IMR-90 (cell line): ENCODE data around the gene DHRSX. TPM values are rescaled to one million over a fixed set of nuclear protein-coding genes. Genes with fewer than 3 reads are reported as not detected.

Source experiments
- ATAC-seq: fragments of 200-7000 bp; cut with Tn5 transposase; 2 replicates; pipeline ENCODE4 v1.9.1; 2020; ENCODE audit warnings: low read depth, mild to moderate bottlenecking, moderate library complexity
- BruUV-seq: library from RNA; stranded (reverse); fragments of 400-500 nt; replicated peaks from 2 replicates; lab custom pipeline; 2021; lab: Mats Ljungman, UMichigan
- CTCF ChIA-PET: fragments of 300-600 bp; formaldehyde crosslinking; extraction: SDS; loops from one replicate; lab custom pipeline; 2021; ENCODE audit warnings: antibody characterized with exemption; lab: Yijun Ruan, JAX
- POLR2A ChIA-PET: fragments of 300-600 bp; sonication (Branson Sonifier 250); formaldehyde crosslinking; loops from one replicate; lab custom pipeline; 2022; ENCODE audit warnings: antibody characterized with exemption; ENCODE audit not compliant: unreplicated experiment; lab: Charles Lee
- DNase-seq: peaks from one replicate; pipeline ENCODE4 v3.0.0; 2013
- H2AFZ ChIP-seq: replicated peaks from 2 replicates; pipeline ENCODE3; 2013; ENCODE audit warnings: low read length, mild to moderate bottlenecking; ENCODE audit not compliant: poor library complexity
- H2AK5ac ChIP-seq: 2 replicates; pipeline ENCODE4 v1.6.1; 2013; ENCODE audit warnings: low read depth, low read length, inconsistent platforms
- H2AK9ac ChIP-seq: replicated peaks from 2 replicates; pipeline ENCODE3; 2013; ENCODE audit warnings: mild to moderate bottlenecking, low read depth, low read length, moderate library complexity; ENCODE audit not compliant: poor library complexity
- H2BK120ac ChIP-seq: 2 replicates; pipeline ENCODE4 v1.6.1; 2013; ENCODE audit warnings: low read depth, low read length, inconsistent platforms
- H2BK15ac ChIP-seq: 3 replicates; pipeline ENCODE4 v1.6.1; 2013; ENCODE audit warnings: low read depth, low read length, inconsistent platforms
- H2BK20ac ChIP-seq: 2 replicates; pipeline ENCODE4 v1.6.1; 2013; ENCODE audit warnings: low read depth, mild to moderate bottlenecking, inconsistent platforms, low read length, moderate library complexity
- H2BK5ac ChIP-seq: 2 replicates; pipeline ENCODE4 v1.6.1; 2013; ENCODE audit warnings: mild to moderate bottlenecking, low read depth, low read length, inconsistent platforms; ENCODE audit not compliant: poor library complexity, severe bottlenecking
- H3K14ac ChIP-seq: replicated peaks from 2 replicates; pipeline ENCODE4 v1.6.1; 2013; ENCODE audit warnings: low read depth, low read length, inconsistent platforms
- H3K18ac ChIP-seq: 2 replicates; pipeline ENCODE4 v1.6.1; 2013; ENCODE audit warnings: low read depth, low read length, control low read depth
- H3K23ac ChIP-seq: 2 replicates; pipeline ENCODE4 v1.6.1; 2013; ENCODE audit warnings: low read depth, low read length, inconsistent platforms
- H3K27ac ChIP-seq: 2 replicates; pipeline ENCODE4 v1.5.1; 2013; ENCODE audit warnings: mild to moderate bottlenecking, control low read depth, low read length; ENCODE audit not compliant: insufficient read depth
- H3K27me3 ChIP-seq: 2 replicates; pipeline ENCODE4 v1.6.1; 2013; ENCODE audit warnings: low read length; ENCODE audit not compliant: control insufficient read depth, insufficient read depth
- H3K36me3 ChIP-seq: 2 replicates; pipeline ENCODE4 v1.6.1; 2013; ENCODE audit warnings: low read length, mixed read lengths; ENCODE audit not compliant: control insufficient read depth, insufficient read depth
- H3K4ac ChIP-seq: 2 replicates; pipeline ENCODE4 v1.6.1; 2013; ENCODE audit warnings: low read depth, low read length, inconsistent platforms
- H3K4me1 ChIP-seq: 2 replicates; pipeline ENCODE4 v1.6.1; 2013; ENCODE audit warnings: low read length, mixed read lengths; ENCODE audit not compliant: control insufficient read depth, insufficient read depth
- H3K4me2 ChIP-seq: 2 replicates; pipeline ENCODE4 v1.6.1; 2013; ENCODE audit warnings: low read depth, mild to moderate bottlenecking, control low read depth, low read length, moderate library complexity
- H3K4me3 ChIP-seq: 2 replicates; pipeline ENCODE4 v1.5.1; 2013; ENCODE audit warnings: low read depth, mild to moderate bottlenecking, control low read depth, low read length, moderate library complexity; ENCODE audit not compliant: insufficient read depth
- H3K56ac ChIP-seq: 2 replicates; pipeline ENCODE4 v1.6.1; 2013; ENCODE audit warnings: low read length, inconsistent platforms; ENCODE audit not compliant: insufficient read depth; ENCODE audit errors: extremely low read depth
- H3K79me1 ChIP-seq, 2 experiments: 2 replicates each; pipeline ENCODE4 v1.6.1; 2013; ENCODE audit warnings: low read length in 2 of 2, inconsistent platforms in 1 of 2, low read depth in 1 of 2
- H3K9ac ChIP-seq: 2 replicates; pipeline ENCODE4 v1.6.1; 2013; ENCODE audit warnings: low read depth, low read length, control low read depth
- H3K9me1 ChIP-seq: 2 replicates; pipeline ENCODE4 v1.6.1; 2013; ENCODE audit warnings: low read length, inconsistent platforms; ENCODE audit not compliant: insufficient read depth
- H3K9me3 ChIP-seq: 2 replicates; pipeline ENCODE4 v1.6.1; 2013; ENCODE audit warnings: low read length; ENCODE audit not compliant: control insufficient read depth, insufficient read depth
- H4K20me1 ChIP-seq: 2 replicates; pipeline ENCODE4 v1.6.1; 2013; ENCODE audit warnings: low read length, inconsistent platforms; ENCODE audit not compliant: insufficient read depth
- H4K5ac ChIP-seq: 2 replicates; pipeline ENCODE4 v1.6.1; 2013; ENCODE audit warnings: mild to moderate bottlenecking, low read depth, low read length, control low read depth
- H4K8ac ChIP-seq, 2 experiments: 2 replicates each; pipeline ENCODE4 v1.6.1; 2013; ENCODE audit warnings: low read depth in 2 of 2, low read length in 2 of 2, control low read depth in 1 of 2, inconsistent platforms in 1 of 2
- H4K91ac ChIP-seq: 2 replicates; pipeline ENCODE4 v1.6.1; 2013; ENCODE audit warnings: low read depth, low read length, inconsistent platforms; ENCODE audit not compliant: insufficient read depth
- BHLHE40 ChIP-seq: fragments of 150-350 bp; IDR thresholded peaks from 2 replicates; pipeline ENCODE4 v1.6.1; 2016; ENCODE audit warnings: mild to moderate bottlenecking, low read depth, low read length
- CEBPB ChIP-seq: IDR thresholded peaks from 2 replicates; pipeline ENCODE4 v1.6.1; 2012; ENCODE audit warnings: low read depth, low read length, improper control_type of control experiment
- CHD1 ChIP-seq: IDR thresholded peaks from 2 replicates; pipeline ENCODE4 v1.6.1; 2012; ENCODE audit warnings: low read depth, low read length, improper control_type of control experiment
- FOS ChIP-seq: fragments of 150-350 bp; IDR thresholded peaks from 2 replicates; pipeline ENCODE4 v1.6.1; 2016; ENCODE audit warnings: low read depth, low read length
- MAFK ChIP-seq: IDR thresholded peaks from 2 replicates; pipeline ENCODE4 v1.6.1; 2012; ENCODE audit warnings: low read depth, low read length, improper control_type of control experiment
- MAZ ChIP-seq: IDR thresholded peaks from 2 replicates; pipeline ENCODE4 v1.6.1; 2012; ENCODE audit warnings: low read depth, mild to moderate bottlenecking, low read length, improper control_type of control experiment, moderate library complexity, borderline replicate concordance
- MXI1 ChIP-seq: IDR thresholded peaks from 2 replicates; pipeline ENCODE4 v1.6.1; 2012; ENCODE audit warnings: low read depth, mild to moderate bottlenecking, low read length, moderate library complexity, borderline replicate concordance
- NFE2L2 ChIP-seq: fragments of 150-350 bp; IDR thresholded peaks from 2 replicates; pipeline ENCODE4 v1.6.1; 2016; ENCODE audit warnings: low read depth, mild to moderate bottlenecking, low read length
- POLR2A ChIP-seq: IDR thresholded peaks from 2 replicates; pipeline ENCODE4 v1.6.1; 2012; ENCODE audit warnings: mild to moderate bottlenecking, low read depth, low read length
- RAD21 ChIP-seq: IDR thresholded peaks from 2 replicates; pipeline ENCODE4 v1.6.1; 2012; ENCODE audit warnings: low read length, improper control_type of control experiment
- RCOR1 ChIP-seq: IDR thresholded peaks from 2 replicates; pipeline ENCODE4 v1.6.1; 2012; ENCODE audit warnings: mild to moderate bottlenecking, low read length, improper control_type of control experiment; ENCODE audit not compliant: insufficient replicate concordance
- RFX5 ChIP-seq: IDR thresholded peaks from 2 replicates; pipeline ENCODE4 v1.8.0; 2012; ENCODE audit warnings: low read depth, mild to moderate bottlenecking, low read length, moderate library complexity
- SMC3 ChIP-seq: fragments of 150-350 bp; IDR thresholded peaks from 2 replicates; pipeline ENCODE4 v1.6.1; 2016; ENCODE audit warnings: low read depth, mild to moderate bottlenecking, antibody characterized with exemption, low read length, moderate library complexity
- WGBS, 2 experiments: methylation state at CpG; one replicate each; pipeline versions ENCODE4 v1.1.5 to v1.1.7; 2013; ENCODE audit warnings: missing lambda C conversion rate in 2 of 2; ENCODE audit not compliant: insufficient read length in 1 of 2; ENCODE audit errors: extremely low coverage in 2 of 2; 5-methylcytosine and 5-hydroxymethylcytosine counted together
- dilution Hi-C: fragments of 300-500 bp; cut with HindIII; formaldehyde crosslinking; loops from one replicate; pipeline ENCODE4 v1.14.3; 2018; ENCODE audit warnings: low sequenced_read_pairs; ENCODE audit not compliant: unreplicated experiment
- in situ Hi-C: fragments of 300-500 bp; cut with MboI; formaldehyde crosslinking; loops from 3 replicates; pipeline ENCODE4 v1.14.3; 2019; ENCODE audit warnings: low sequenced_read_pairs, inconsistent platforms, mixed read lengths
- intact Hi-C: fragments of 100-400 bp; cut with micrococcal nuclease; formaldehyde crosslinking; loops from 2 replicates; pipeline ENCODE4 v1.10.0; 2022
- polyA plus RNA-seq, 3 experiments: library from polyadenylated mRNA; depleted of rRNA; stranded (reverse); fragments of >200 nt; gene quantifications; 2 replicates each; pipeline ENCODE4 v1.2.3, GENCODE V29; 2012; ENCODE audit warnings: low replicate concordance in 1 of 3
- total RNA-seq: library from RNA; depleted of rRNA; stranded (reverse); fragments of >200 nt; gene quantifications from 2 replicates; pipeline ENCODE4 v1.2.3, GENCODE V29; 2012
- TF ChIP-seq, protein P1 (sequence below): conservative IDR thresholded peaks from 2 replicates; pipeline ENCODE4 v1.5.1; 2012; ENCODE audit warnings: mild to moderate bottlenecking, low read depth, low read length, improper control_type of control experiment
- TF ChIP-seq, protein P2 (sequence below): fragments of 150-350 bp; IDR thresholded peaks from 2 replicates; pipeline ENCODE4 v1.6.1; 2016; ENCODE audit warnings: low read depth, mild to moderate bottlenecking, low read length, moderate library complexity, borderline replicate concordance
- TF ChIP-seq, protein P3 (sequence below): fragments of 150-350 bp; IDR thresholded peaks from 2 replicates; pipeline ENCODE4 v1.6.1; 2017; ENCODE audit warnings: mild to moderate bottlenecking, antibody characterized with exemption, low read length, low read depth

Gene DHRSX
- total and polyA plus RNA-seq, 2 of the 4 experiments (the other 2 are of a cell fraction) = 26.2 to 38.0 TPM

DNA sequence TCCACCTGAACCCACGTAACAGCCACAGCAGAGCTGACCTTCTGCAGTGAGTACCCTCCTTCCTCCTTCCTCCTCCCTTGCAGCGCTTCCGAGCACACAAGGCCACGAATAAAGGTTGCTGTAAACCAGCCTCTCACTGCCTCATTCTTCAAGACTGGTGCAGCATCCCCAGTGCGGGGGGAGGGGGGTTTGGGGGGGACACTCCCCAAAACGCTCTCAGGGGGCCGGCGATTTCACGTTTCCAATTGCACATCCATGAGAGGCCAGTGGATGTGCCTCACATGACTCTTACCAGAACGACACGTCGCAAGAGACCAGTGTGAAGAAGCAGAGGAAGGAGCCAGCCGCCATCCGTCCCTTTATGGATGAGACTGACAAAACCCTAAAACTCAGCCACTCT, 5.2 kb downstream of the DHRSX start:
- no peak overlapping the region for H2AK5ac ChIP-seq
- intact Hi-C loops = loop anchor here (5.0 to 10.0 kb wide), 2 partner anchors 143 to 841 kb away; no protein-coding TSS in a partner anchor
- peaks cover 5 to 47% of the 10 kb centered on the region in 2 experiments; a peak in 3 of 4 replicates for H3K79me1 ChIP-seq
- H3K9me1 ChIP-seq = peaks cover 3% of the 10 kb centered on the region; the same call in 1 of the 2 replicates
- ChIA-PET POLR2A (no interaction called here), CTCF (no interaction called here)
- no peak overlapping the region for H3K56ac ChIP-seq
- ATAC-seq = no peak
- no peak overlapping the region for H3K9ac ChIP-seq
- no peak overlapping the region for H3K4ac ChIP-seq
- no peaks in the 10 kb centered on the region for H3K9me3 ChIP-seq
- H3K4me1 ChIP-seq = peaks cover 12% of the 10 kb centered on the region
- peaks cover 37% of the 10 kb centered on the region for H4K20me1 ChIP-seq
- WGBS, 2 experiments = no CpG with 5 or more reads among the region's 14 CpGs
- no peak overlapping the region for H2BK120ac ChIP-seq
- in situ Hi-C loops = no loop called here
- no peak for DNase-seq
- no peak overlapping the region for H3K27ac ChIP-seq
- no peak overlapping the region for H2AFZ ChIP-seq
- H3K18ac ChIP-seq = no peak overlapping the region
- no peak overlapping the region for H3K4me3 ChIP-seq
- no peak overlapping the region for H2AK9ac ChIP-seq
- no peak overlapping the region for H3K4me2 ChIP-seq
- peaks cover 15% of the 10 kb centered on the region for H3K36me3 ChIP-seq
- TF ChIP-seq CHD1 (no peak), MAZ (no peak), FOS (no peak), MXI1 (no peak), NFE2L2 (no peak), RAD21 (no peak), POLR2A (no peak), RFX5 (no peak), RCOR1 (no peak), SMC3 (no peak), CEBPB (no peak), MAFK (no peak), BHLHE40 (no peak)
- TF ChIP-seq, protein P1, sequence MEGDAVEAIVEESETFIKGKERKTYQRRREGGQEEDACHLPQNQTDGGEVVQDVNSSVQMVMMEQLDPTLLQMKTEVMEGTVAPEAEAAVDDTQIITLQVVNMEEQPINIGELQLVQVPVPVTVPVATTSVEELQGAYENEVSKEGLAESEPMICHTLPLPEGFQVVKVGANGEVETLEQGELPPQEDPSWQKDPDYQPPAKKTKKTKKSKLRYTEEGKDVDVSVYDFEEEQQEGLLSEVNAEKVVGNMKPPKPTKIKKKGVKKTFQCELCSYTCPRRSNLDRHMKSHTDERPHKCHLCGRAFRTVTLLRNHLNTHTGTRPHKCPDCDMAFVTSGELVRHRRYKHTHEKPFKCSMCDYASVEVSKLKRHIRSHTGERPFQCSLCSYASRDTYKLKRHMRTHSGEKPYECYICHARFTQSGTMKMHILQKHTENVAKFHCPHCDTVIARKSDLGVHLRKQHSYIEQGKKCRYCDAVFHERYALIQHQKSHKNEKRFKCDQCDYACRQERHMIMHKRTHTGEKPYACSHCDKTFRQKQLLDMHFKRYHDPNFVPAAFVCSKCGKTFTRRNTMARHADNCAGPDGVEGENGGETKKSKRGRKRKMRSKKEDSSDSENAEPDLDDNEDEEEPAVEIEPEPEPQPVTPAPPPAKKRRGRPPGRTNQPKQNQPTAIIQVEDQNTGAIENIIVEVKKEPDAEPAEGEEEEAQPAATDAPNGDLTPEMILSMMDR = no peak
- TF ChIP-seq, protein P2, sequence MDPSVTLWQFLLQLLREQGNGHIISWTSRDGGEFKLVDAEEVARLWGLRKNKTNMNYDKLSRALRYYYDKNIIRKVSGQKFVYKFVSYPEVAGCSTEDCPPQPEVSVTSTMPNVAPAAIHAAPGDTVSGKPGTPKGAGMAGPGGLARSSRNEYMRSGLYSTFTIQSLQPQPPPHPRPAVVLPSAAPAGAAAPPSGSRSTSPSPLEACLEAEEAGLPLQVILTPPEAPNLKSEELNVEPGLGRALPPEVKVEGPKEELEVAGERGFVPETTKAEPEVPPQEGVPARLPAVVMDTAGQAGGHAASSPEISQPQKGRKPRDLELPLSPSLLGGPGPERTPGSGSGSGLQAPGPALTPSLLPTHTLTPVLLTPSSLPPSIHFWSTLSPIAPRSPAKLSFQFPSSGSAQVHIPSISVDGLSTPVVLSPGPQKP = no peak
- TF ChIP-seq, protein P3, sequence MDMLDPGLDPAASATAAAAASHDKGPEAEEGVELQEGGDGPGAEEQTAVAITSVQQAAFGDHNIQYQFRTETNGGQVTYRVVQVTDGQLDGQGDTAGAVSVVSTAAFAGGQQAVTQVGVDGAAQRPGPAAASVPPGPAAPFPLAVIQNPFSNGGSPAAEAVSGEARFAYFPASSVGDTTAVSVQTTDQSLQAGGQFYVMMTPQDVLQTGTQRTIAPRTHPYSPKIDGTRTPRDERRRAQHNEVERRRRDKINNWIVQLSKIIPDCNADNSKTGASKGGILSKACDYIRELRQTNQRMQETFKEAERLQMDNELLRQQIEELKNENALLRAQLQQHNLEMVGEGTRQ = no peak
- H2BK20ac ChIP-seq = no peak overlapping the region
- H2BK15ac ChIP-seq = no peak overlapping the region
- no peak overlapping the region for H3K14ac ChIP-seq
- dilution Hi-C loops = no loop called here
- H3K23ac ChIP-seq = no peak overlapping the region
- no peak overlapping the region for H2BK5ac ChIP-seq
- BruUV-seq = no TSS peak
- no peak overlapping the region for H4K5ac ChIP-seq
- H4K8ac ChIP-seq = no peak overlapping the region
- H4K91ac ChIP-seq = no peak overlapping the region
- H3K27me3 ChIP-seq = no peaks in the 10 kb centered on the region
